ENCODE measurements around the gene CFAP99.
"Not testable (repeated sequence)": the region's sequence is repeated elsewhere in the genome, so short reads cannot be mapped to it uniquely, and the experiment has no call there.

CFAP99 gene

GRCh38 chr4:2418650-2419571 is at the start of gene CFAP99:
Gene CFAP99 (plus strand): TSS chr4:2418955.
- DNase-seq, result peak; percentile 99

DNA sequence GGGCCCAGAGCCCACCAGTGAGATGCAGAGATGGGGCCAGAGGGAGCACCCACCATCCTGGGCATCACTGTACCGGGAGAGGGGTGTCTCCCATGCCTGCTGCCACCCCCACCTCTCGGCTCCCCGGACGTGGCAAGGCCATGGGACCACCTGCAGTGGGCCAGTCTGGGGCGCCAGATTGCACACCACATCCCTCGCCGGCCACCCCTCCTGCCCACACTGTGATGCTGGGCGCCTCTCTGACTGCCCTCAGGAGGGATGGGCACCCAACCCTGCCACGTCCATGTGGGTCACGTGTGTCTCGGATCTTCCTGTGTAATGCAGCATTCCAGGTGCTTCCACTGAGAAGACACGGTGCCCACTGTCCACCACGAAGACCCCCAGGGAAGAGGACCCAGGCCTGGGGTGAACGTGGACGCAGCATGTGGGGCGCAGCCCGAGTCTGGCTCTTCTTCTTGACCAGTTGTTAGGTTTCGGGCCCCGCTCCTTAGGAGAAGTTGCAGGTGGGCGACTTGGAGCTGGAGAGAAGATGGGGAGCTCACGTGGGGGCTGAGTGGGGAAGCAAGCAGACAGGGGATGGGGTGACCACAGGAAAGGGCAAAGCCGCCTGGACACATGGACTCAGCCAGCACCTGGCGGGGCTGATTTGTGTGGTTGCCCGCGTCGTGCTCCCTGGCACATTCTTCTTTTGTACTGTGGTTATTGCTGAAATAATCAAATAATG is 48.0 kb upstream of the CFAP99 start:
- DNase-seq, result no peak

DNA sequence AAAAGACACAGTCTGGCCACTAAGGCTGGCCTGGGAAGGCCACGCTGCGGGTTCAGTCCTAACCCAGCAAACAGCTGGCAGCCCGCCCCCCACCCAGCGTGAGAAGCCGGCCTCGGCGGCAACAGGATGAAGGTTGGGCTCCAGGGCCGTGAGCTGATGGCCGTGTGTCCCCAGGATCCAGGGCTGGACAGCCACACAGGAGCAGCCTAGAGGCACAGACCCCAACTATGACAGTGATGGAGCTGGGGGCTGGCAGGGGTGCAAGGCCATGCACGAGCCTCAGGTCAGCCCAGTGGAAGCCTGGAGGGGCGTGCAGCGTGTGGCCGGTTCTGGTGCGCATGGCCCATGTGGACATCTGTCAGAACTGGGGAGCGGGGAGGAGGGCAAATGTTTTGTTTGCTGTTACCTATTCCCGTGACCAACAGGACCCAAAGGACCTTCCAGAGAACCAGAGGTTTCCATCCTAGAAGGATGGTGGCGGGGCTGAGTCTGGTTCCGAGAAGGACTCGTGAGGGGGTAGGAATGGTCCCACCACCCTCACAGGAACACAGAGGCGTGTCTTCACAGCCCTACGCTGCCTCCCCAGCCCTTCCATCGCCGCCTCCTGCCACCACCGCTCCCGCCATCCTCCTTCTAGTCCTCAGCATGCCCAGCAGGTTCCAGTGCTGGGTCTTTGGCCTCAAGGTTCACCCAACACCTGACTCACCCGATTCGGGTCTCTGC is 46.8 kb upstream of the CFAP99 start:
- DNase-seq, result no peak

DNA sequence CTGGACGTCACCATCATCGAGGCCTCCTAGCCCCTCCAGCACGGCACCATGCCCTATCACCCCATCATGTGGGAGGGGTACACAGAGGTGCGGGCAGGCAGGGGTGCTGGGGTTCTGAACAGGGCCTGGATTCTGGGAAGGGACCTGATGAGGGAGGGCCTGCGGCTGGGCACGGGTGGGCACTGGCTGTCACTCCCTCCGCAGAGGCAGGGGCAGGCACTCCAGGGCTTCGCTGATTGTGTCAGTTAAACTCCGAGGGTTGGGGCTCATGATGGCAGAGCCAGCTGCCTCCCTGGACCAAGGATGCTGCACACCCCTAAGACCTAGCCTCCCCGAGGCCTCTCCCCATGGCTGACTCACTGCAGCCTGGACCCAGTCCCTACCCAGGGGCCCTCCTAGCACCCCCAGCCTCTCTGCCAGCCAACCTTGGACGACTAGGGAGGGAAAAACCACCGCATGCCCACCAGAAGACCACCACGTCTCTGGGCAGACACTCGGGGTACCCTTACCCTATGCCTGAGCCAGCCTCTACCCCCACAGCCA is 46.2 kb upstream of the CFAP99 start:
- DNase-seq, result no peak

GRCh38 chr4:2373532-2373931 is 45.2 kb upstream of the CFAP99 start:
- no peak for DNase-seq

- DNase-seq, result no peak
Observed at GRCh38 chr4:2375427-2375826, 43.3 kb upstream of the CFAP99 start.

DNA sequence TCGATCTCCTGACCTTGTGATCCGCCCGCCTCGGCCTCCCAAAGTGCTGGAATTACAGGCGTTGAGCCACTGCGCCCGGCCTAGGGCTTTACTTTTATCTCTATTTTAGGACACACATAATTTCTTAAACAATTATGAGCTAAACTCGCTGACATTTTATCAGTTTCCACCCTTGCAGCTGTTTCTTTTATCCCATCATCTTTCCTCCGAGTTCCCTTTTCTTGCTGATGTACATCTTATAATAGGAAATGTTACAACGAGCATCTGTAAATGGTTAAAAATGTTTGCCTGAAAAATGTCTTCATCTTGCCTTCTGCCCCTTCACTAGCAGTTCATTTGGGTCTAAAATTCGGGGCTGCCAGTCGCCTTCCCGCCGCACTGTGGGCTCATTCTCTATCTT is 41.5 kb upstream of the CFAP99 start:
- DNase-seq, result no peak

- DNase-seq, result no peak
Observed at GRCh38 chr4:2378401-2378800, 40.4 kb upstream of the CFAP99 start.

DNA sequence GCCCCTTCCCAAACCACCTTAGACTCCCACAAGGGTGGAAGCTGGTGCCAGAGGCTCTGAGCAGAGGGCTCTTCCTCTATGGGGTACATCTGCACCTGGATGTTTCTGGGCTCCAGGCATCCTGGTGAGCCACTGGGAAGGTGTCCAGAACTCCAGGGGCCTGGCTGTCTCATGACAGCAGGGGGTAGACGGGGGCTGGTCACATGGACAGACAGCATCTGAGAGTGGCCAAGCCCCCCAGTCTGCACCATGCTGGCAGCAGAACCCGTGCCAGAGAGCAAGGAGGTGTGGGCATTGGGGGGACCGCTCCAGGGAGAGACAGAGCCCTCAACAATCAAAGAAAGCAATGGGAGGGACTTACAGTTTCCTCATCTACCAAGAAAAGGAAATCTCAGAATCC is 39.9 kb upstream of the CFAP99 start:
- no peak for DNase-seq

DNA sequence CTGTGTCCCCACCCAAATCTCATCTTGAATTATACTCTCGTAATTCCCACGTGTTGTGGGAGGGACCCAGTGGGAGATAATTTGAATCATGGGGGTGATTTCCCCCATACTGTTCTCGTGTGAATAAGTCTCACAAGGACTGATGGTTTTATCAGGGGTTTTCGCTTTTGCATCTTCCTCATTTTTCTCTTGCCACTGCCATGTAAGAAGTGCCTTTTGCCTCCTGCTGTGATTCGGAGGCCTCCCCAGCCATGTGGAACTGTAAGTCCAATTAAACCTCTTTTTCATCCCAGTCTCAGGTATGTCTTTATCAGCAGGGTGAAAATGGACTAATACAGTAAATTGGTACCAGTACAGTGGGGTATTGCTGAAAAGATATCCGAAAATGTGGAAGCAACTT is 38.2 kb upstream of the CFAP99 start:
- not testable (repeated sequence) for DNase-seq

- DNase-seq, result not testable (repeated sequence)
Observed at GRCh38 chr4:2382769-2383202, 36.0 kb upstream of the CFAP99 start.

GRCh38 chr4:2383220-2383631 is 35.5 kb upstream of the CFAP99 start:
- not testable (repeated sequence) for DNase-seq

- no peak for DNase-seq
Observed at GRCh38 chr4:2383760-2384159, 35.0 kb upstream of the CFAP99 start.

DNA sequence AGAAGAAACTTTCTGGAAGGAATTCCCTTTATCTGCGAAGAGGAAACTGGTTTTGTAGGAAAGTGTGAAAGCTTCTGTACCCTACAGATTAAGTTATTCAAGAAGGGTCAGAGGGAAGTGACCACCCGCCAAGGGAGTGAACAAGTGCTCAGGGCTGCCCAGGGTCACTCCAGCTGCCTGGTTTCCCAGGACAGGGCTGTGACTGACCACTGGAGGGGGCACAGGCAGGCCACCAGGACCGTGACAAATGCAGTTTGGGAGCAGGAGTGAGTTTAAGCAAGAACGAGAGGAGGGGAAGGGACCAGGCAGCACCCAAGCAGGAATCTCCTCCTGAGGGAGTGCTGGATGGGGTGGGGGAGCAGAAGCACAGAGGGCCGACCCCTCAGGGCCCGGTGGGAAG is 34.5 kb upstream of the CFAP99 start:
- no peak for DNase-seq

DNA sequence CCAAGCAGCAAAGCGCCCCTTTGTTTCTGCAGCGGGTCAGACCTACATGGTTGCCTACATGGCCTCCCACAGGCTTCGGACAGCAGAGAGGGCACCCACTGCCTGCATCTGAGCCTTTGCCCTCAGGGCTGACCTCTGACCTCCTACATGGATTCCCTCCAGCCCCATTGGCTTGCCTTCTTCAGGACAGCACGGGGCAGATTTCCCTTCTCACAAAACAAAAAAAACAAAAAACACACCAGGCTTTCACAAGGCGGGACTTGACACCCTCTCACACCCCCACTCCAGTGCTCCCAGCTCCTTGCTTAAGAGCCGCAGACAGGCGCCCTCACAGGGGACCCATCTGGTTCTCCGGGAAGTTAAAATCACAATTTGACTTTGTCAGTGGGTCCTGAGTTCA is 33.2 kb upstream of the CFAP99 start:
- no peak for DNase-seq

DNA sequence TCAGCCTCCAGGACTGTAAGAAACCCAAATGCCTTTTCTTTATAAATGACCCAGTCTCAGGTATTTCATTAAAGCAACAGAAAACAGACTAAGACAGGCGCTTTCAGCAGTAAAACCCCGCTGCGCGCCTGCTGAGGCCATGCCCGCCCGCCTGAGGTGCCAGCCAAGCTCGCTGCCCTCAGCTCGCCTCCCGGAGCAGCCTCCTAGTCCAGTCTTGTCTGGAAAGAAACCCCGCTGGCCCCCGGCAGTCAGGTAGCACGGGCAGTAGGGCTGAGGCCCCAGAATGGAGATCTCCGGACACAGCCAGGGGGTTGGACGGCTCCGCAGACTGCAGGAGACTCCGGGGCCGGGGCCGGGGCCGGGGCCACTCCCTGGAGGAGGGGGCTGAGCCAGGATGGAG is 32.0 kb upstream of the CFAP99 start:
- no peak for DNase-seq

- DNase-seq, result no peak
Observed at GRCh38 chr4:2387218-2387617, 31.5 kb upstream of the CFAP99 start.

DNA sequence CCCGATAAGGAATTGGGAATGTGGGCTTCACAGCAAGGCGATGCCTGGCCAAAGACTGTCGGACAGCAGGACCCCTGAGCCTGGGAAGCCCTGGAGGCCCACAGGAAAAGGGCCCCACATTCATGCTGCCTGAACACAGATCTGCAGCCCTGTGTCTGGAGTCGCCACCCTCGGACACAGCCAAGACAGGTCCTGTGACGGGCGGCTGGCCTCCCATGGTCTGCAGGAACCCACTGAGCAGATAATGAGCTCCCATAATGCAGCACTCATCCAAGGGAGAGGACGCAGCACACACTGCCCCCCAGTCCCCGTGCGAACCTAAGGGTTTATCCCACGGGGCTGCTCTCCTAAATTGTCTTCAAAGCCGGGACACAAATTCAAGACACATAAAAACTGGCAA is 30.9 kb upstream of the CFAP99 start:
- DNase-seq, result no peak

DNA sequence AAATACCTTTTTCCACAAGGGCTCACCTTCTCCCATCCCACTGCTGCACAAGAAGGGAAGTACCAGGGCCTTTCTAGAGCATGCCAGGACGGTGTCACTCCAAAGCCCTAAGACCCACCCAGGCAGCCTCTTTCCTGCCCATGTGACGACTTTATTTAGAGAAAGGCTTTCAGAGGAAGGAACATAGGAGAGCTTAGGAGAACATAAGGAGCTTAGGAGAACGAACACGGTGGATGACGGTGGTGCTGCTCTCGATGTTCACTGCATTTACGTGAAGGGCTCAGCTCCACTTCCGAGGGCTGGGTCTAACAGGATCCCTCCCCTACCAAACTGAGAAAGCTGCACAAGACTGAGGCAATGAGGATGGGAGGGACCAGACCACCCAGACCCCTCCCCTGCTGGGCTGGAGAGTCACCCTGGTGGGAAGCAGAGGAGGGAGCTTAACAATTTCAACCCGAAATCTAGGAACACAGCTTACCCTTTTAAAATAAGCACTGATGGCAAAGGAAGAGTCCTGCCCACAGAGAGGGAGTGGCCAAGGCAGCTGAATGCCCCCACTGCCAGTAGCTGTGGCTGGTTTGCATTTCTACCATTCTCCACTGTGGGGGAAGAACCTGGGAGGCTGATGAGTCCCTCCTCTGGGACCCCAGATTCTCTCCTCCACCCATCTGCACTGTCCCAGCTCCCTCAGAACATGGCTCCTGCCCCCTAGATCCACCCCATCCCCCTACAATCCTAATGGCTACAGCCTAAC is 30.1 kb upstream of the CFAP99 start:
- no peak for DNase-seq

DNA sequence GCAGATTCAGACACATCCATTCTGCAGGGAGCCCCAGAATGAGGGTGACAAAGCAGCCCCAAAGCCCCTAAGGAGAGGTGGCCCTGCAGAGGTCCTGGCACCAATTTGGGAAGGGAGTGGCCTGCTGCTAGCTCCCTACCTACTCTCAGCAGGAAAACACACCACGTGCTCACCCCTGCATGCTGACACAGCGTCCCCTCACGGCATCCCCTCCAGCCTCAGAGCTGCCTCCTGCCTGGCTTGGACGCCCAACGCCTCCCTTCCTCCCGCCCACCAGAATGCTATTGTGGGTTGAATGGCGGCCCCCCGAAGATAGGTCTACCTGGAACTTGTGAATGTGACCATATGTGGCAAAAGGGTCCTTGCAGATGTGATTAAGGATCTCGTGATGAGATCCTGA is 29.1 kb upstream of the CFAP99 start:
- DNase-seq, result no peak

GRCh38 chr4:2390146-2390545 is 28.6 kb upstream of the CFAP99 start:
- DNase-seq, result no peak

DNA sequence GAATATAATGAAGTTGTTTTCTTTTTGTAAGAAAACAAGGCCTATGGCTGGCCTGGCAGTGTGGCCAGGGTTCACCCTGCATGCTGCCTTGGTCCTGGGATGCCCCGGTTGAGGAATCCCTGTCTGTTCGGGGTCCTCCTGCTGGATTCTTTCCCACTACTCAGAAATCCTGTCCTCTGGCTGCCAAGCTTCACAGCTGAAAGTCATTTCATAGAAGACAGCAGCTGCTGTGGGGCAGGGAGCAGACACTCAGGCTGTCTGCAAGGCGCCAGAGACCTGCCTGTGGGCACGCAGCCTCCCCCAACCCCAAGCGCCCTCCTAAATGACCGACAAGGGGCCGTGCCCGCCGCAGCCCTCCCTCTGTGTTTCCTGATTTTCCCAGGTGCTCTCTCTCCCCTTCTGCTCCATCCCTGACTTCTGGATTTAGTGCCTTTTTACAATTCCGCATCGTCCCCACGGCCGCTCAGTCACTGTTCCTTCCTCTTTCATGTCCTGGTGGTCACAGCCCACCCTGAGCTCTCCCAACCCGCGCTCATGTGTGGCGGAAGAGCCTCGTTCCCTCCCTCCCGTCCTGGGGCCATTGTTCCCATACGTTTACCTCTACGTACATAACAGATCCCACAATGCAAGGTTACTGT is 27.9 kb upstream of the CFAP99 start:
- no peak for DNase-seq
